Smooth muscle cell (in vitro differentiated cells): ENCODE results near the gene MTCH2. TPM values are rescaled to one million over a fixed set of nuclear protein-coding genes. Genes with fewer than 3 reads are reported as not detected.

Experiments used
- DNase-seq: peaks from one replicate; lab custom pipeline; 2025; ENCODE audit not compliant: unreplicated experiment; lab: John Stamatoyannopoulos, UW
- H2AFZ ChIP-seq: fragments of 200-600 bp; sonication (generic); 2 replicates; pipeline ENCODE4 v1.6.0; 2016; ENCODE audit warnings: antibody characterized with exemption, low read depth, mild to moderate bottlenecking
- H3F3A ChIP-seq: fragments of 200-600 bp; sonication (generic); 2 replicates; pipeline ENCODE4 v1.6.0; 2017; ENCODE audit warnings: antibody characterized with exemption, low read depth
- H3K27ac ChIP-seq: fragments of 200-600 bp; sonication (generic); 2 replicates; pipeline ENCODE4 v1.5.1; 2016; ENCODE audit warnings: low read depth, mild to moderate bottlenecking
- H3K27me3 ChIP-seq: fragments of 200-600 bp; sonication (generic); 2 replicates; pipeline ENCODE4 v1.6.1; 2016; ENCODE audit warnings: low read depth, mild to moderate bottlenecking
- H3K36me3 ChIP-seq: fragments of 200-600 bp; sonication (generic); 2 replicates; pipeline ENCODE4 v1.5.1; 2016; ENCODE audit warnings: low read depth
- H3K4me1 ChIP-seq: fragments of 200-600 bp; sonication (generic); 2 replicates; pipeline ENCODE4 v1.5.1; 2016; ENCODE audit warnings: low read depth
- H3K4me2 ChIP-seq: fragments of 200-600 bp; sonication (generic); 2 replicates; pipeline ENCODE4 v1.6.0; 2016; ENCODE audit warnings: mild to moderate bottlenecking
- H3K4me3 ChIP-seq: fragments of 200-600 bp; sonication (generic); 2 replicates; pipeline ENCODE4 v1.5.1; 2016; ENCODE audit warnings: mild to moderate bottlenecking
- H3K79me2 ChIP-seq: fragments of 200-600 bp; sonication (generic); 2 replicates; pipeline ENCODE4 v1.6.0; 2016; ENCODE audit warnings: low read depth, mild to moderate bottlenecking
- H3K9ac ChIP-seq: fragments of 200-600 bp; sonication (generic); 2 replicates; pipeline ENCODE4 v1.6.0; 2016; ENCODE audit warnings: low read depth
- H3K9me3 ChIP-seq: fragments of 200-600 bp; sonication (generic); replicated peaks from 2 replicates; pipeline ENCODE4 v1.5.1; 2016; ENCODE audit warnings: low read depth
- H4K20me1 ChIP-seq: fragments of 200-600 bp; sonication (generic); 2 replicates; pipeline ENCODE4 v1.6.0; 2016; ENCODE audit warnings: low read depth
- CTCF ChIP-seq: fragments of 200-600 bp; sonication (generic); IDR thresholded peaks from 2 replicates; pipeline ENCODE4 v1.5.1; 2017; ENCODE audit warnings: borderline replicate concordance, mild to moderate bottlenecking, antibody characterized with exemption; ENCODE audit not compliant: insufficient read depth, poor library complexity, severe bottlenecking
- WGBS: methylation state at CpG from one replicate; pipeline ENCODE4 v1.1.7; 2016; ENCODE audit warnings: low lambda C conversion rate; 5-methylcytosine and 5-hydroxymethylcytosine counted together
- polyA plus RNA-seq: library from polyadenylated mRNA; unstranded; fragments of >200 nt; fragmentation: Nextera tagmentation; extraction: Ambion mirVana; gene quantifications from 2 replicates; pipeline ENCODE4 v1.2.1, GENCODE V29; 2016
- small RNA-seq: library from RNA; depleted of rRNA; stranded (forward); fragments of <200 nt; gene quantifications from one replicate; pipeline ENCODE3, GENCODE V24; 2014
- total RNA-seq: library from RNA; depleted of rRNA; stranded (reverse); fragments of >200 nt; gene quantifications from 2 replicates; pipeline ENCODE4 v1.2.3, GENCODE V29; 2014

The MTCH2 gene
- total and polyA plus RNA-seq, 2 experiments from 2014 or later, result 97.0 to 152 TPM

- Histone ChIP-seq H3K4me1 (no peaks in the 10 kb centered on the region), H3K27me3 (no peaks in the 10 kb centered on the region), H3K4me2 (no peak overlapping the region), H3K9ac (no peak overlapping the region), H3K4me3 (no peak overlapping the region), H2AFZ (no peak overlapping the region), H4K20me1 (peaks cover 6% of the 10 kb centered on the region), H3F3A (no peaks in the 10 kb centered on the region), H3K36me3 (no peaks in the 10 kb centered on the region), H3K9me3 (no peaks in the 10 kb centered on the region), H3K27ac (peak overlapping the region; percentile 17), H3K79me2 (peaks cover 38% of the 10 kb centered on the region)
- TF ChIP-seq CTCF, result no peak
- DNase-seq, result no peak
- WGBS, result 98% methylated on average over 4 of the region's 4 CpGs
Observed at GRCh38 chr11:47571357-47571729, 71.0 kb downstream of the MTCH2 start.

- WGBS, result 97% methylated on average over 3 of the region's 3 CpGs
- Histone ChIP-seq H2AFZ (no peak overlapping the region), H3K27me3 (no peaks in the 10 kb centered on the region), H3K9me3 (no peaks in the 10 kb centered on the region), H3K27ac (no peak overlapping the region), H3K9ac (no peak overlapping the region), H3K79me2 (peaks cover 41% of the 10 kb centered on the region), H3K36me3 (no peaks in the 10 kb centered on the region), H3K4me2 (no peak overlapping the region), H4K20me1 (peaks cover 6% of the 10 kb centered on the region), H3K4me3 (no peak overlapping the region), H3F3A (no peaks in the 10 kb centered on the region), H3K4me1 (no peaks in the 10 kb centered on the region)
- no peak for TF ChIP-seq CTCF
- no peak for DNase-seq
Observed at GRCh38 chr11:47570651-47571356, 71.6 kb downstream of the MTCH2 start.

GRCh38 chr11:47569646-47570045 lies 72.7 kb downstream of the MTCH2 start:
- Histone ChIP-seq H2AFZ (no peak overlapping the region), H3F3A (no peaks in the 10 kb centered on the region), H3K9ac (no peak overlapping the region), H3K9me3 (no peaks in the 10 kb centered on the region), H3K4me1 (no peaks in the 10 kb centered on the region), H4K20me1 (peaks cover 6% of the 10 kb centered on the region), H3K27me3 (no peaks in the 10 kb centered on the region), H3K36me3 (no peaks in the 10 kb centered on the region), H3K79me2 (peaks cover 45% of the 10 kb centered on the region), H3K4me3 (no peak overlapping the region), H3K27ac (no peak overlapping the region), H3K4me2 (no peak overlapping the region)
- WGBS, result 98% methylated on average over 7 of the region's 7 CpGs
- TF ChIP-seq CTCF, result no peak
- no peak for DNase-seq

Small RNAs within 50 kb of the gene (small RNA-seq; reads per million reads assigned to genes)
- gene RNU5E-10P, result not detected

Other genes starting within 250 kb of the MTCH2 start
- 51.7 and 56.9 TPM in 2 replicates for gene SLC39A13, start 234.0 kb downstream of the MTCH2 start, total RNA-seq
- gene SLC39A13, start 234.0 kb downstream of the MTCH2 start, polyA plus RNA-seq, result 138 and 143 TPM in 2 replicates
- gene PSMC3, start 216.1 kb downstream of the MTCH2 start, total RNA-seq, result 71.2 and 99.8 TPM in 2 replicates
- 200 and 211 TPM in 2 replicates for gene PSMC3, start 216.1 kb downstream of the MTCH2 start, polyA plus RNA-seq
- gene RAPSN, start 193.4 kb downstream of the MTCH2 start, total RNA-seq, result not detected in 2 replicates
- 0.41 and 0.96 TPM in 2 replicates for gene RAPSN, start 193.4 kb downstream of the MTCH2 start, polyA plus RNA-seq
- gene CELF1, start 89.4 kb downstream of the MTCH2 start, total RNA-seq, result 64.8 and 78.2 TPM in 2 replicates
- gene CELF1, start 89.4 kb downstream of the MTCH2 start, polyA plus RNA-seq, result 42.5 and 49.4 TPM in 2 replicates
- 136 and 152 TPM in 2 replicates for gene PTPMT1, start 77.0 kb downstream of the MTCH2 start, total RNA-seq
- 75.5 and 103 TPM in 2 replicates for gene PTPMT1, start 77.0 kb downstream of the MTCH2 start, polyA plus RNA-seq
- 9.4 and 17.5 TPM in 2 replicates for gene KBTBD4, start 63.6 kb downstream of the MTCH2 start, total RNA-seq
- gene KBTBD4, start 63.6 kb downstream of the MTCH2 start, polyA plus RNA-seq, result 13.7 and 14.2 TPM in 2 replicates
- 53.8 and 60.8 TPM in 2 replicates for gene NDUFS3, start 63.5 kb downstream of the MTCH2 start, total RNA-seq
- gene NDUFS3, start 63.5 kb downstream of the MTCH2 start, polyA plus RNA-seq, result 106 and 110 TPM in 2 replicates
- gene FAM180B, start 55.9 kb downstream of the MTCH2 start, total RNA-seq, result not detected in 2 replicates
- gene FAM180B, start 55.9 kb downstream of the MTCH2 start, polyA plus RNA-seq, result 0.46 TPM in 1 of 2 replicates, not detected in the other
- 0.09 and 1.3 TPM in 2 replicates for gene C1QTNF4, start 48.1 kb downstream of the MTCH2 start, total RNA-seq
- 0.48 and 1.0 TPM in 2 replicates for gene C1QTNF4, start 48.1 kb downstream of the MTCH2 start, polyA plus RNA-seq
- gene AGBL2, start 72.8 kb upstream of the MTCH2 start, total RNA-seq, result 0.94 and 1.1 TPM in 2 replicates
- gene AGBL2, start 72.8 kb upstream of the MTCH2 start, polyA plus RNA-seq, result 1.6 TPM in 1 of 2 replicates, not detected in the other
- gene FNBP4, start 124.8 kb upstream of the MTCH2 start, total RNA-seq, result 62.4 and 64.1 TPM in 2 replicates
- gene FNBP4, start 124.8 kb upstream of the MTCH2 start, polyA plus RNA-seq, result 31.6 and 38.5 TPM in 2 replicates
- 26.0 and 26.3 TPM in 2 replicates for gene NUP160, start 205.8 kb upstream of the MTCH2 start, total RNA-seq
- 13.9 and 21.1 TPM in 2 replicates for gene NUP160, start 205.8 kb upstream of the MTCH2 start, polyA plus RNA-seq